OCI-LY1 (cell line): ENCODE data around the gene CACUL1.

ENCODE experiments used
- H2AFZ ChIP-seq: fragments of 200-600 bp; sonication (generic), shearing (Covaris generic); 2 replicates; pipeline ENCODE4 v1.6.0; 2014; ENCODE audit warnings: antibody characterized with exemption, mild to moderate bottlenecking, low read length
- H3F3A ChIP-seq: fragments of 200-600 bp; sonication (generic), shearing (Covaris generic); 2 replicates; pipeline ENCODE4 v1.6.0; 2014; ENCODE audit warnings: mild to moderate bottlenecking, antibody characterized with exemption, low read length, moderate library complexity; ENCODE audit not compliant: insufficient read depth
- H3K27ac ChIP-seq: fragments of 200-600 bp; sonication (generic); 2 replicates; pipeline ENCODE4 v1.5.1; 2014; ENCODE audit warnings: low read length, mixed run types, mild to moderate bottlenecking, low read depth; ENCODE audit not compliant: poor library complexity, severe bottlenecking
- H3K27me3 ChIP-seq: fragments of 200-600 bp; sonication (generic); 2 replicates; pipeline ENCODE4 v1.6.0; 2014; ENCODE audit warnings: antibody characterized with exemption, mild to moderate bottlenecking, low read length, moderate library complexity; ENCODE audit not compliant: insufficient read depth
- H3K36me3 ChIP-seq: fragments of 200-600 bp; sonication (generic); 2 replicates; pipeline ENCODE4 v1.6.1; 2014; ENCODE audit warnings: mild to moderate bottlenecking, antibody characterized with exemption, low read length, moderate library complexity, mixed read lengths; ENCODE audit not compliant: insufficient read depth
- H3K4me1 ChIP-seq: fragments of 200-600 bp; sonication (generic); 2 replicates; pipeline ENCODE4 v1.5.1; 2014; ENCODE audit warnings: mild to moderate bottlenecking, low read length, moderate library complexity; ENCODE audit not compliant: insufficient read depth, severe bottlenecking
- H3K4me2 ChIP-seq: fragments of 200-600 bp; sonication (generic), shearing (Covaris generic); 2 replicates; pipeline ENCODE4 v1.6.1; 2014; ENCODE audit warnings: low read length
- H3K4me3 ChIP-seq: fragments of 200-600 bp; sonication (generic); 2 replicates; pipeline ENCODE4 v1.5.1; 2014; ENCODE audit warnings: low read length, low read depth, mild to moderate bottlenecking, mixed read lengths; ENCODE audit not compliant: poor library complexity, severe bottlenecking
- H3K79me2 ChIP-seq: fragments of 200-600 bp; shearing (Covaris generic); 2 replicates; pipeline ENCODE4 v1.6.1; 2016; ENCODE audit warnings: mixed run types, low read length, mixed read lengths; ENCODE audit not compliant: insufficient read depth
- H3K9ac ChIP-seq: fragments of 200-600 bp; sonication (generic), shearing (Covaris generic); 2 replicates; pipeline ENCODE4 v1.6.1; 2014; ENCODE audit warnings: mild to moderate bottlenecking, low read length, mixed read lengths
- H3K9me2 ChIP-seq: fragments of 200-600 bp; sonication (generic), shearing (Covaris generic); 2 replicates; pipeline ENCODE4 v1.6.1; 2014; ENCODE audit warnings: low read depth, mild to moderate bottlenecking, low read length, mixed read lengths
- H3K9me3 ChIP-seq: fragments of 200-600 bp; shearing (Covaris generic); 2 replicates; pipeline ENCODE4 v1.6.1; 2014; ENCODE audit warnings: low read length, mixed read lengths
- H4K20me1 ChIP-seq: fragments of 200-600 bp; sonication (generic), shearing (Covaris generic); 2 replicates; pipeline ENCODE4 v1.6.0; 2016; ENCODE audit warnings: mild to moderate bottlenecking, low read length; ENCODE audit not compliant: insufficient read depth
- CTCF ChIP-seq: fragments of 200-600 bp; sonication (generic), shearing (Covaris generic); IDR thresholded peaks from 2 replicates; pipeline ENCODE4 v1.5.1; 2017; ENCODE audit warnings: mild to moderate bottlenecking, antibody characterized with exemption, low read length, moderate library complexity, mixed read lengths
- EZH2 ChIP-seq: fragments of 200-600 bp; sonication (generic), shearing (Covaris generic); IDR thresholded peaks from 2 replicates; pipeline ENCODE4 v1.8.0; 2017; ENCODE audit warnings: borderline replicate concordance, mixed run types, mild to moderate bottlenecking, antibody characterized with exemption, low read length, moderate library complexity, mixed read lengths

The CACUL1 gene

GRCh38 chr10:118666350-118666749 is 88.4 kb downstream of the CACUL1 start:
- Histone ChIP-seq H3K4me3 (no peak overlapping the region), H3K27me3 (no peaks in the 10 kb centered on the region), H2AFZ (no peak overlapping the region), H3K9ac (no peak overlapping the region), H4K20me1 (no peaks in the 10 kb centered on the region), H3F3A (no peaks in the 10 kb centered on the region), H3K27ac (no peak overlapping the region), H3K36me3 (no peaks in the 10 kb centered on the region), H3K79me2 (no peaks in the 10 kb centered on the region), H3K4me2 (no peak overlapping the region), H3K9me2 (no peaks in the 10 kb centered on the region), H3K9me3 (no peaks in the 10 kb centered on the region), H3K4me1 (no peaks in the 10 kb centered on the region)
- TF ChIP-seq CTCF: no peak
- TF ChIP-seq EZH2: no peak

GRCh38 chr10:118664321-118664720 is 90.4 kb downstream of the CACUL1 start:
- Histone ChIP-seq H3K79me2 (no peaks in the 10 kb centered on the region), H3F3A (no peaks in the 10 kb centered on the region), H3K4me3 (no peak overlapping the region), H3K4me2 (no peak overlapping the region), H4K20me1 (no peaks in the 10 kb centered on the region), H3K36me3 (no peaks in the 10 kb centered on the region), H3K9me2 (no peaks in the 10 kb centered on the region), H3K4me1 (no peaks in the 10 kb centered on the region), H2AFZ (no peak overlapping the region), H3K9ac (no peak overlapping the region), H3K27ac (no peak overlapping the region), H3K27me3 (no peaks in the 10 kb centered on the region; the same call in 1 of the 2 replicates), H3K9me3 (no peaks in the 10 kb centered on the region)
- no peak for TF ChIP-seq CTCF
- no peak for TF ChIP-seq EZH2

GRCh38 chr10:118663176-118663575 is 91.6 kb downstream of the CACUL1 start:
- no peaks in the 10 kb centered on the region for H4K20me1 ChIP-seq
- H3K36me3 ChIP-seq: no peaks in the 10 kb centered on the region
- no peak overlapping the region for H3K27ac ChIP-seq
- no peak overlapping the region for H3K4me2 ChIP-seq
- H3K9ac ChIP-seq: no peak overlapping the region
- H3K9me2 ChIP-seq: no peaks in the 10 kb centered on the region
- H3K4me1 ChIP-seq: no peaks in the 10 kb centered on the region
- no peaks in the 10 kb centered on the region for H3K79me2 ChIP-seq
- no peak overlapping the region for H2AFZ ChIP-seq
- no peaks in the 10 kb centered on the region; the same call in 1 of the 2 replicates for H3K27me3 ChIP-seq
- H3K4me3 ChIP-seq: no peak overlapping the region
- no peaks in the 10 kb centered on the region for H3F3A ChIP-seq
- H3K9me3 ChIP-seq: no peaks in the 10 kb centered on the region
- no peak for TF ChIP-seq CTCF
- TF ChIP-seq EZH2: no peak
